Epithelial cell of esophagus (primary cell): ENCODE data around the gene ADIPOR2.

Experiments
- DNase-seq: peaks from one replicate; pipeline ENCODE4 v3.0.0; 2010; ENCODE audit warnings: low read depth
- H3K4me3 ChIP-seq: 2 replicates; pipeline ENCODE4 v1.5.1; 2011; ENCODE audit warnings: mild to moderate bottlenecking, low read length, control low read depth
- TF ChIP-seq, protein P1 (sequence below): IDR thresholded peaks from 2 replicates; pipeline ENCODE4 v1.5.1; 2011; ENCODE audit warnings: low read depth, mild to moderate bottlenecking, low read length, control low read depth, inconsistent platforms; ENCODE audit not compliant: insufficient read depth; ENCODE audit errors: missing control alignments

The ADIPOR2 gene

GRCh38 chr12:1819050-1819449 lies 128.2 kb downstream of the ADIPOR2 start:
- TF ChIP-seq, protein P1, sequence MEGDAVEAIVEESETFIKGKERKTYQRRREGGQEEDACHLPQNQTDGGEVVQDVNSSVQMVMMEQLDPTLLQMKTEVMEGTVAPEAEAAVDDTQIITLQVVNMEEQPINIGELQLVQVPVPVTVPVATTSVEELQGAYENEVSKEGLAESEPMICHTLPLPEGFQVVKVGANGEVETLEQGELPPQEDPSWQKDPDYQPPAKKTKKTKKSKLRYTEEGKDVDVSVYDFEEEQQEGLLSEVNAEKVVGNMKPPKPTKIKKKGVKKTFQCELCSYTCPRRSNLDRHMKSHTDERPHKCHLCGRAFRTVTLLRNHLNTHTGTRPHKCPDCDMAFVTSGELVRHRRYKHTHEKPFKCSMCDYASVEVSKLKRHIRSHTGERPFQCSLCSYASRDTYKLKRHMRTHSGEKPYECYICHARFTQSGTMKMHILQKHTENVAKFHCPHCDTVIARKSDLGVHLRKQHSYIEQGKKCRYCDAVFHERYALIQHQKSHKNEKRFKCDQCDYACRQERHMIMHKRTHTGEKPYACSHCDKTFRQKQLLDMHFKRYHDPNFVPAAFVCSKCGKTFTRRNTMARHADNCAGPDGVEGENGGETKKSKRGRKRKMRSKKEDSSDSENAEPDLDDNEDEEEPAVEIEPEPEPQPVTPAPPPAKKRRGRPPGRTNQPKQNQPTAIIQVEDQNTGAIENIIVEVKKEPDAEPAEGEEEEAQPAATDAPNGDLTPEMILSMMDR: no peak
- no peak for DNase-seq
- no peak overlapping the region for H3K4me3 ChIP-seq

DNA sequence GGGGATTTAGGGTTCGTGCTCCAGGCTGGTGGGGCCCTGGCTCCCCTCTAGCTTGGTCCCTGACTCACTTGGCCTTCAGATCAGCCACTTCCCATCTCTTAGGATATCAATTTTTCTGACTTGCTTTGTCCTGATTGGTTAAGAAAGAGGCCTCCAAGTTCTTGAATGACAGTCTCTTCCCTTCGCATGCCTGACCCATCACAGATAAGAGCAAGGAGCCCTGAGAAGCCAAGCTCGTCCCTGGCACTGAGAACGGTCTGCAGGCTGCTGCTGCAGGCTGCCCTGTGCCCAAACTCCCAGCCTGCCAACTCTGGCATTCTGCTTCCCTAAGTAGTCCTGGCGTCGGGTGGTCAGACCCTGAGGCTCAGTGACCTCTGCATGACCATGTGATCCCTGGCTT lies 128.7 kb downstream of the ADIPOR2 start:
- no peak for DNase-seq
- TF ChIP-seq, protein P1: no peak
- no peak overlapping the region for H3K4me3 ChIP-seq

GRCh38 chr12:1820191-1820895 lies 129.5 kb downstream of the ADIPOR2 start, which contains the start of gene LRTM2:
LRTM2 (plus strand) TSS chr12:1820565; CDS start chr12:1828149, 7,584 bp downstream.
- DNase-seq: no peak
- no peak within 1 kb of the TSS for H3K4me3 ChIP-seq
- TF ChIP-seq, protein P1: no peak

- no peak for DNase-seq
- no peak overlapping the region for H3K4me3 ChIP-seq
- TF ChIP-seq, protein P1: no peak
Measured at GRCh38 chr12:1820896-1821291, 130.0 kb downstream of the ADIPOR2 start.

GRCh38 chr12:1821805-1822204 lies 130.9 kb downstream of the ADIPOR2 start:
- TF ChIP-seq, protein P1: no peak
- no peak overlapping the region for H3K4me3 ChIP-seq
- DNase-seq: no peak

- no peak overlapping the region for H3K4me3 ChIP-seq
- no peak for DNase-seq
- TF ChIP-seq, protein P1: no peak
Measured at GRCh38 chr12:1822699-1823098, 131.8 kb downstream of the ADIPOR2 start.

- no peak overlapping the region for H3K4me3 ChIP-seq
- TF ChIP-seq, protein P1: no peak
- DNase-seq: no peak
Measured at GRCh38 chr12:1823237-1823636, 132.4 kb downstream of the ADIPOR2 start.
